ENCODE measurements around the gene FGF23. TPM values are rescaled to one million over a fixed set of nuclear protein-coding genes. Genes with fewer than 3 reads are reported as not detected.
"Not testable (repeated sequence)": the region's sequence is repeated elsewhere in the genome, so short reads cannot be mapped to it uniquely, and the experiment has no call there.

The FGF23 gene
- polyA plus RNA-seq, 3 donors, result not detected

DNA sequence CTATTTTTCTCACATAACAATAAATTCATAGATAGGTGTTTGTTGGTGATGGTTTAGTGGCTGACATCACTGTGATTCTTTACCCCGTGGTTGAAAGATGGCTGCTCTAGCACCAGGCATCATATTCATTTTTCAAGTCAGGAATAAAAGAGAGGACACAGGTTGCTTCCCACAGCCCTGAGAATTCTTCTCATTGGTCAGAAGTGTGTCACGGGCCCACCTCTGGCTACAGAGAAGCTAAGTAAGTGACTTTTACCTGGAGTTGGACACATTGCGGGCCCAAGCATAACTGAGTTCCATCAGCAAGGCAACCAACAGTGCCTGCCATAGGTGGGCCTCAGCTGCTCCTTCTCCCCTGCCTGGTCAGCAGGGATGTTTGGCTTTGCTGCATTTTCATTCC lies 27.6 kb upstream of the FGF23 start:
- no peak overlapping the region for H3K27ac Mint-ChIP-seq
- peaks cover 2 to 4% (median 4%) of the 10 kb centered on the region in 3 donors for H3K27me3 Mint-ChIP-seq (ENCODE audit: low read depth in 3 of 3)
- no peak overlapping the region for H2AFZ ChIP-seq (ENCODE audit: insufficient read depth, low read depth, low read length, poor library complexity, severe bottlenecking)
- intact Hi-C loops (cut with micrococcal nuclease), result no loop called here
- H3K4me1 Mint-ChIP-seq, result no peaks in the 10 kb centered on the region
- H3K27me3 ChIP-seq (ENCODE audit: control insufficient read depth in 2 of 2, insufficient read depth in 2 of 2, low read length in 2 of 2), result peaks cover 0 to 4% of the 10 kb centered on the region in 2 donors
- H3K4me1 ChIP-seq (ENCODE audit: control insufficient read depth in 1 of 2, insufficient read depth in 2 of 2, low read length in 2 of 2), result no peaks in the 10 kb centered on the region
- TF ChIP-seq, protein P1, sequence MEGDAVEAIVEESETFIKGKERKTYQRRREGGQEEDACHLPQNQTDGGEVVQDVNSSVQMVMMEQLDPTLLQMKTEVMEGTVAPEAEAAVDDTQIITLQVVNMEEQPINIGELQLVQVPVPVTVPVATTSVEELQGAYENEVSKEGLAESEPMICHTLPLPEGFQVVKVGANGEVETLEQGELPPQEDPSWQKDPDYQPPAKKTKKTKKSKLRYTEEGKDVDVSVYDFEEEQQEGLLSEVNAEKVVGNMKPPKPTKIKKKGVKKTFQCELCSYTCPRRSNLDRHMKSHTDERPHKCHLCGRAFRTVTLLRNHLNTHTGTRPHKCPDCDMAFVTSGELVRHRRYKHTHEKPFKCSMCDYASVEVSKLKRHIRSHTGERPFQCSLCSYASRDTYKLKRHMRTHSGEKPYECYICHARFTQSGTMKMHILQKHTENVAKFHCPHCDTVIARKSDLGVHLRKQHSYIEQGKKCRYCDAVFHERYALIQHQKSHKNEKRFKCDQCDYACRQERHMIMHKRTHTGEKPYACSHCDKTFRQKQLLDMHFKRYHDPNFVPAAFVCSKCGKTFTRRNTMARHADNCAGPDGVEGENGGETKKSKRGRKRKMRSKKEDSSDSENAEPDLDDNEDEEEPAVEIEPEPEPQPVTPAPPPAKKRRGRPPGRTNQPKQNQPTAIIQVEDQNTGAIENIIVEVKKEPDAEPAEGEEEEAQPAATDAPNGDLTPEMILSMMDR (IDR thresholded peaks at IDR 0.05), result no peak
- no peaks in the 10 kb centered on the region for H3K36me3 Mint-ChIP-seq
- 95% methylated on average over 2 of the region's 3 CpGs for WGBS (ENCODE audit: insufficient coverage)
- no peak overlapping the region for H3K4me3 ChIP-seq (replicated peaks in 1 of 3; ENCODE audit: low read depth in 2 of 3, low read length in 3 of 3)
- no peak overlapping the region for H3K27ac ChIP-seq (ENCODE audit: low read depth in 1 of 2, low read length in 2 of 2)
- H3K9me3 ChIP-seq (replicated peaks in 1 of 2; ENCODE audit: control insufficient read depth in 1 of 2, insufficient read depth in 1 of 2, low read length in 2 of 2), result no peaks in the 10 kb centered on the region
- no peaks in the 10 kb centered on the region for H3K36me3 ChIP-seq (replicated peaks in 1 of 2; ENCODE audit: control insufficient read depth in 1 of 2, insufficient read depth in 2 of 2, low read length in 2 of 2)
- H3K4me3 Mint-ChIP-seq, result no peak overlapping the region
- H3K9me3 Mint-ChIP-seq, result peaks cover 0 to 3% (median 0%) of the 10 kb centered on the region in 7 donors
- no peaks in the 10 kb centered on the region for H3K79me2 ChIP-seq (ENCODE audit: insufficient read depth, low read length)
- H3K4me2 ChIP-seq (replicated peaks; ENCODE audit: extremely low read depth, low read length, poor library complexity, severe bottlenecking), result no peak overlapping the region
- no peak for DNase-seq
- no peaks in the 10 kb centered on the region for H4K20me1 ChIP-seq (ENCODE audit: insufficient read depth, low read length)
- H3K9ac ChIP-seq (ENCODE audit: insufficient read depth, low read length, poor library complexity, severe bottlenecking), result no peak overlapping the region

GRCh38 chr12:4404877-4405637 lies 25.5 kb upstream of the FGF23 start:
- H3K4me1 Mint-ChIP-seq, DNase-seq: not testable (repeated sequence)

More at GRCh38 chr12:4404877-4405637, 25.5 kb upstream of the FGF23 start:
- H3K27ac ChIP-seq (ENCODE audit: low read depth in 1 of 2, low read length in 2 of 2); H3K9me3 Mint-ChIP-seq; H4K20me1 ChIP-seq (ENCODE audit: insufficient read depth, low read length); H3K9me3 ChIP-seq (replicated peaks in 1 of 2; ENCODE audit: control insufficient read depth in 1 of 2, insufficient read depth in 1 of 2, low read length in 2 of 2); H3K79me2 ChIP-seq (ENCODE audit: insufficient read depth, low read length); H3K36me3 ChIP-seq (replicated peaks in 1 of 2; ENCODE audit: control insufficient read depth in 1 of 2, insufficient read depth in 2 of 2, low read length in 2 of 2); H3K9ac ChIP-seq (ENCODE audit: insufficient read depth, low read length, poor library complexity, severe bottlenecking); H3K4me1 ChIP-seq (ENCODE audit: control insufficient read depth in 1 of 2, insufficient read depth in 2 of 2, low read length in 2 of 2); intact Hi-C loops (cut with micrococcal nuclease); H2AFZ ChIP-seq (ENCODE audit: insufficient read depth, low read depth, low read length, poor library complexity, severe bottlenecking); H3K4me3 ChIP-seq (replicated peaks in 1 of 3; ENCODE audit: low read depth in 2 of 3, low read length in 3 of 3); H3K4me3 Mint-ChIP-seq; H3K27me3 ChIP-seq (ENCODE audit: control insufficient read depth in 2 of 2, insufficient read depth in 2 of 2, low read length in 2 of 2); H3K36me3 Mint-ChIP-seq; H3K27ac Mint-ChIP-seq; H3K4me2 ChIP-seq (replicated peaks; ENCODE audit: extremely low read depth, low read length, poor library complexity, severe bottlenecking): not testable (repeated sequence)
- 87% methylated on average over 3 of the region's 8 CpGs for WGBS (ENCODE audit: insufficient coverage)
- peaks cover 6 to 11% (median 8%) of the 10 kb centered on the region in 3 donors for H3K27me3 Mint-ChIP-seq (ENCODE audit: low read depth in 3 of 3)
